ENCODE results near the gene NXF2. TPM values are rescaled to one million over a fixed set of nuclear protein-coding genes. Genes with fewer than 3 reads are reported as not detected.

NXF2 gene
- total RNA-seq: not detected in 2 replicates

GRCh38 chrX:102246893-102247292 is at the start of gene NXF2:
NXF2 (plus strand) TSS chrX:102247167; CDS start chrX:102307079, 59,912 bp downstream.

GRCh38 chrX:102214986-102215385 is 32.0 kb upstream of the NXF2 start, which contains the start of gene TCP11X1:
TCP11X1 (plus strand) TSS chrX:102215301.

Other genes with a start within 250 kb of the NXF2 start
- 0.28 TPM in 1 of 2 replicates, not detected in the other for gene TCEAL2, start 121.5 kb upstream of the NXF2 start, total RNA-seq
- not detected in 2 replicates for gene TCEAL6, start 104.7 kb upstream of the NXF2 start, total RNA-seq
- not detected in 2 replicates for gene BEX5, start 91.2 kb upstream of the NXF2 start, total RNA-seq
- gene TCP11X1, start 31.9 kb upstream of the NXF2 start, total RNA-seq: not detected in 2 replicates
- gene NXF2B, start 192.8 kb downstream of the NXF2 start, total RNA-seq: not detected in 2 replicates
- not detected in 2 replicates for gene TCP11X2, start 224.6 kb downstream of the NXF2 start, total RNA-seq